ENCODE data around the gene EIF5. TPM values are rescaled to one million over a fixed set of nuclear protein-coding genes. Genes with fewer than 3 reads are reported as not detected.

EIF5 gene
- total RNA-seq, 3 donors from 2014 or later (not counting 1 experiment from before 2014, with no cell fraction given) = 498 to 670 (median 594) TPM

- H3K36me3 ChIP-seq (ENCODE audit: control insufficient read depth, insufficient read depth, low read length) = no peaks in the 10 kb centered on the region
- peaks cover 26% of the 10 kb centered on the region for H3K4me1 ChIP-seq (ENCODE audit: control insufficient read depth, insufficient read depth, low read length)
- H3K9me3 ChIP-seq (ENCODE audit: control insufficient read depth, insufficient read depth, low read length) = no peaks in the 10 kb centered on the region
- no peaks in the 10 kb centered on the region for H3K9me3 Mint-ChIP-seq
- H3K36me3 Mint-ChIP-seq = no peaks in the 10 kb centered on the region
- no peak overlapping the region for H3K27ac ChIP-seq (ENCODE audit: low read length)
- TF ChIP-seq CTCF (IDR thresholded peaks at IDR 0.05) = no peak
- ATAC-seq (no peak), DNase-seq (no peak)
- no peaks in the 10 kb centered on the region for H3K27me3 Mint-ChIP-seq (ENCODE audit: low read depth in 2 of 2)
- H3K4me1 Mint-ChIP-seq = peaks cover 42 to 54% of the 10 kb centered on the region in 2 donors
- WGBS (ENCODE audit: insufficient coverage) = 89% methylated on average over 8 of the region's 8 CpGs
- H3K27me3 ChIP-seq (ENCODE audit: control insufficient read depth, insufficient read depth, low read length) = no peaks in the 10 kb centered on the region
- no peak overlapping the region for H3K4me3 Mint-ChIP-seq
- H3K27ac Mint-ChIP-seq = no peak overlapping the region
- H3K4me3 ChIP-seq (ENCODE audit: low read length) = no peak overlapping the region
- intact Hi-C loops (cut with micrococcal nuclease) = no loop called here
Measured at GRCh38 chr14:103392572-103392971, 58.5 kb downstream of the EIF5 start.

- no peaks in the 10 kb centered on the region for H3K27me3 Mint-ChIP-seq (ENCODE audit: low read depth in 2 of 2)
- H3K27ac Mint-ChIP-seq = no peak overlapping the region
- no peaks in the 10 kb centered on the region for H3K9me3 Mint-ChIP-seq
- Histone ChIP-seq H3K27ac (ENCODE audit: low read length) (no peak overlapping the region), H3K4me1 (ENCODE audit: control insufficient read depth, insufficient read depth, low read length) (peaks cover 21% of the 10 kb centered on the region), H3K36me3 (ENCODE audit: control insufficient read depth, insufficient read depth, low read length) (no peaks in the 10 kb centered on the region), H3K9me3 (ENCODE audit: control insufficient read depth, insufficient read depth, low read length) (no peaks in the 10 kb centered on the region), H3K27me3 (ENCODE audit: control insufficient read depth, insufficient read depth, low read length) (no peaks in the 10 kb centered on the region), H3K4me3 (ENCODE audit: low read length) (no peak overlapping the region)
- H3K4me1 Mint-ChIP-seq = peaks cover 45 to 54% of the 10 kb centered on the region in 2 donors
- H3K4me3 Mint-ChIP-seq = no peak overlapping the region
- WGBS (ENCODE audit: insufficient coverage) = 93% methylated on average over 6 of the region's 6 CpGs
- no peak for TF ChIP-seq CTCF (IDR thresholded peaks at IDR 0.05)
- intact Hi-C loops (cut with micrococcal nuclease) = no loop called here
- no peaks in the 10 kb centered on the region for H3K36me3 Mint-ChIP-seq
- DNase-seq (no peak), ATAC-seq (no peak)
Measured at GRCh38 chr14:103393070-103393469, 59.0 kb downstream of the EIF5 start.

- no peaks in the 10 kb centered on the region for H3K9me3 Mint-ChIP-seq
- peak overlapping the region; percentile 21 for H3K4me3 Mint-ChIP-seq
- H3K36me3 ChIP-seq (ENCODE audit: control insufficient read depth, insufficient read depth, low read length) = no peaks in the 10 kb centered on the region
- no peaks in the 10 kb centered on the region for H3K27me3 ChIP-seq (ENCODE audit: control insufficient read depth, insufficient read depth, low read length)
- TF ChIP-seq CTCF (IDR thresholded peaks at IDR 0.05) = peak; percentile 88
- no peaks in the 10 kb centered on the region for H3K36me3 Mint-ChIP-seq
- H3K27ac Mint-ChIP-seq = peak overlapping the region in 1 of 2 donors; percentile 77
- H3K4me3 ChIP-seq (ENCODE audit: low read length) = no peak overlapping the region
- DNase-seq (peak in 1 of 2 donors; percentile 58), ATAC-seq (peak; percentile 47 to 58 (median 52))
- H3K4me1 Mint-ChIP-seq = peaks cover 45 to 49% of the 10 kb centered on the region in 2 donors
- intact Hi-C loops (cut with micrococcal nuclease) = no loop called here
- no peaks in the 10 kb centered on the region for H3K27me3 Mint-ChIP-seq (ENCODE audit: low read depth in 2 of 2)
- no peaks in the 10 kb centered on the region for H3K9me3 ChIP-seq (ENCODE audit: control insufficient read depth, insufficient read depth, low read length)
- peaks cover 21% of the 10 kb centered on the region for H3K4me1 ChIP-seq (ENCODE audit: control insufficient read depth, insufficient read depth, low read length)
- WGBS (ENCODE audit: insufficient coverage) = 63% methylated on average over 9 of the region's 9 CpGs
- no peak overlapping the region for H3K27ac ChIP-seq (ENCODE audit: low read length)
Measured at GRCh38 chr14:103393676-103394626, 59.9 kb downstream of the EIF5 start.

Other genes starting within 250 kb of the EIF5 start
- not detected for gene EXOC3L4, start 239.5 kb upstream of the EIF5 start, total RNA-seq
- gene TNFAIP2, start 210.8 kb upstream of the EIF5 start, total RNA-seq = 10 to 100 TPM; 14.2 to 89.8 (median 50.1) TPM
- 100 to 1,000 TPM; 138 to 167 (median 152) TPM for gene MARK3, start 51.2 kb downstream of the EIF5 start, total RNA-seq
- 10 to 100 TPM in 1 of 3 donors, 1 to 10 TPM in 2; 4.0 to 37.4 (median 9.0) TPM for gene CKB, start 188.6 kb downstream of the EIF5 start, total RNA-seq
- 1 to 10 TPM; 8.1 to 9.4 (median 9.1) TPM for gene TRMT61A, start 195.0 kb downstream of the EIF5 start, total RNA-seq
- 10 to 100 TPM; 36.1 to 48.0 (median 47.0) TPM for gene BAG5, start 228.4 kb downstream of the EIF5 start, total RNA-seq
- 10 to 100 TPM; 22.2 to 32.0 (median 24.9) TPM for gene COA8, start 228.7 kb downstream of the EIF5 start, total RNA-seq